Upper lobe of right lung (tissue), 1 donor: ENCODE data around the gene SRL. TPM values are rescaled to one million over a fixed set of nuclear protein-coding genes. Genes with fewer than 3 reads are reported as not detected.

Experiments
- ATAC-seq: fragments of 200-7000 bp; cut with Tn5 transposase; one replicate; pipeline ENCODE4 v1.9.1; 2020; ENCODE audit warnings: mild to moderate bottlenecking, moderate library complexity
- DNase-seq: peaks from one replicate; pipeline ENCODE4 v3.0.0-alpha.2; 2020
- H3K27ac ChIP-seq: fragments of 200-600 bp; one replicate; pipeline ENCODE4 v1.8.0; 2022
- H3K27me3 ChIP-seq: fragments of 200-600 bp; one replicate; pipeline ENCODE4 v1.8.0; 2022; ENCODE audit warnings: mild to moderate bottlenecking
- H3K36me3 ChIP-seq: fragments of 200-600 bp; one replicate; pipeline ENCODE4 v1.8.0; 2022
- H3K4me1 ChIP-seq: fragments of 200-600 bp; one replicate; pipeline ENCODE4 v1.8.0; 2022
- H3K4me3 ChIP-seq: fragments of 200-600 bp; one replicate; pipeline ENCODE4 v1.8.0; 2022; ENCODE audit warnings: mild to moderate bottlenecking
- H3K9me3 ChIP-seq: fragments of 200-600 bp; one replicate; pipeline ENCODE4 v1.8.0; 2022
- CTCF ChIP-seq: fragments of 200-600 bp; IDR thresholded peaks from one replicate; pipeline ENCODE4 v1.8.0; 2022; ENCODE audit warnings: antibody characterized with exemption
- intact Hi-C: fragments of 100-400 bp; cut with DNase I; formaldehyde crosslinking; loops from one replicate; pipeline ENCODE4 v1.11.0; 2022
- long read RNA-seq: library from polyadenylated mRNA; unstranded; transcript quantifications from one replicate; pipeline ENCODE4 v2.0.0, GENCODE V29; 2021
- total RNA-seq: library from RNA; stranded (reverse); fragmentation: NEBNext Ultra II Directional; extraction: Animal tissue kit (Norgen Biotek cat#: 25700); gene quantifications from one replicate; pipeline ENCODE4 v1.2.1, GENCODE V29; 2021
- donor health status: DM: no; HTN: yes; CAD: no; lungs with severe emphysema.

SRL gene
- 0.64 TPM for total RNA-seq
- long read RNA-seq, partial matches to known transcripts: 0 of 4 reads
- long read RNA-seq, other reads (novel, unspliced or antisense): 1 of 4 reads

DNA sequence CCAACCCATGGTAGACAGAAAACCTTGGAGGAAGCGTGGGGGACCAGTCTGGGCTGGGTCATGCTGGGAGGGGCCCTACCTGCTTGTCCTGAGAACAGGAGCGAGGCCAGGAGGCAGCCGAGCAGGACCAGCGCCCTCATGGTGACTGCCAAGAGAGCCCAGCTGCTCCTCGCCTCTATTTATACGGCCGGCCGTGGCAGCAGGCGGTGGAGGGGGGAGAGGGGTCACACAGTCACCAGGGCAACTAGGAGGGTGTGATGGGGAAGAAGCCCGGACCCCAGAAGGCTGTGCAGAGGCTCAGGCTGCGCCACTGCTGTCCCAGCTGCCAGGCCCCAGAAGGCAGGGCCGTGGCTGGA is at the start of gene SRL:
SRL (minus strand) TSS at position 153 of the 356 bp plus-strand sequence; CDS start at position 140, 13 bp downstream.
- no peaks in the 10 kb centered on the region for H3K36me3 ChIP-seq
- H3K9me3 ChIP-seq: no peaks in the 10 kb centered on the region
- no peak for TF ChIP-seq CTCF
- intact Hi-C loops: no loop called here
- no peak within 1 kb of the TSS for H3K27ac ChIP-seq
- H3K4me3 ChIP-seq: no peak within 1 kb of the TSS
- H3K27me3 ChIP-seq: no peaks in the 10 kb centered on the region
- H3K4me1 ChIP-seq: no peaks in the 10 kb centered on the region
- ATAC-seq (no peak), DNase-seq (no peak)

DNA sequence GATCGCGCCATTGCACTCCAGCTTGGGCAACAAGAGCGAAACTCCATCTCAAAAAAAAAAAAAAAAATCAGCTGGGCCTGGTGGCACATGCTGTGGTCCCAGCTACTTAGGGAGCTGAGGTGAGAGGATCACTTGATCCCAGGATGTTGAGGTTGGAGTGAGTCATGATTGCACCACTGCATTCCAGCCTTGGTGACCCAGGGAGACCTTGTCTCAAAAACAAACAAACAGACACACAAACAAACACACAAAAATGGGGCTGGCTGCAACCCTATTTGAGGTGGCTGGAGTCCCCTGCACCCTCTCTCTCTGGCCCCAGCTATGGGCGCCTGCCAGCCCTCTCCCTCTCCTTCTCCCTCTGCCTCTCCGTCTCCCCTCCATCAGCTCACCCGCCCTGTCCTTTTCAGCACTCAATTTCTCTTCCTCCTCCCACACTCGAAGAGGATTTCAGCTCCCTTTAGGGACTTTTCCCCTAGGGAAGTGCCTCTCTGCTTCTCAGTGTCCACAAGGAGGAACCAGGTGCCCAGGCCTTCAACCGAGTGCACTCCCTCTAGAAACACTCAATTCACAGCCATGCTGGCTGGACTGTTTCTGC is 48.5 kb upstream of the SRL start:
- Histone ChIP-seq H3K4me3 (no peak overlapping the region), H3K27ac (peak overlapping the region; percentile 79), H3K36me3 (no peaks in the 10 kb centered on the region), H3K4me1 (peaks cover 29% of the 10 kb centered on the region), H3K27me3 (no peaks in the 10 kb centered on the region), H3K9me3 (no peaks in the 10 kb centered on the region)
- peak; percentile 27 for TF ChIP-seq CTCF
- intact Hi-C loops: loop anchor here (5.0 kb wide), 1 partner anchor 37 kb away; no protein-coding TSS in a partner anchor
- ATAC-seq: peak; percentile 80
- peak; percentile 74 for DNase-seq

DNA sequence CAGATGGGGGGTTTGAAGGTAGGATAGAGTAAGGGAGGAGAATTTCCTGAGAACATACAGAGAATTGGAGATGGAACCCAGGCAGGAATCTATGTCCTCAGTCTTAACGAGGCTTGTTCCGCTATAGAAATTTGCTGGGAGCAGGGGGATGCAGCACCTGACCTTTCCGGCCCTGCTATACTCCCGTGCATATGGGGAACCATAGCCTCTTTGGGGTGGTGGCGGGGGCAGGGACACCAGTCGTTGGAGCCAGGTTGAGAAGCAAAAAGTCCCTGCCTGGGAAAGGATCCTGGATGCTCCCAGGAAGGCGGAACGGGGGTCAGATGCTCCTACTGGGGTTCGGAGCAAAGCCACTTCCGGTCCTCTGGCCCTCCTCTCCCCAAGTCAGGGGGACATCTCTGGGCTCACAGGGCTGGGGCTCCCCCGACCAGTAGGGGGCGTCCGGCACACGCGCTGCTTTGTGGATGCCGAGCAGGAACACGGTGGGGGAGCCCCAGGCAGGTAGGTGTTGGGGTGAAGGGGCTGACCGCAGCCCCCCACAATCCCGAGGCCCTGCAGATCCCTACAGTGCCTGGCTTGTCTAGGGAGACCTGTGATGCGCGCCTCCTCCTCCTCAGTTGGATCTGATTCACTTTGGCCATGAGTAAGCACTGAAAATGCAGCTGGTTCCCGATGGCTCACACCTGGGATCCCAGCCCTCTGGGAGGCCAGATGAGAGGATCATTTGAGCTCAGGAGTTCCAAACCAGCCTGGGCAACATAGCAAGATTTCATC is 46.5 kb upstream of the SRL start:
- ATAC-seq: peak; percentile 84
- intact Hi-C loops: no loop called here
- no peaks in the 10 kb centered on the region for H3K27me3 ChIP-seq

DNA sequence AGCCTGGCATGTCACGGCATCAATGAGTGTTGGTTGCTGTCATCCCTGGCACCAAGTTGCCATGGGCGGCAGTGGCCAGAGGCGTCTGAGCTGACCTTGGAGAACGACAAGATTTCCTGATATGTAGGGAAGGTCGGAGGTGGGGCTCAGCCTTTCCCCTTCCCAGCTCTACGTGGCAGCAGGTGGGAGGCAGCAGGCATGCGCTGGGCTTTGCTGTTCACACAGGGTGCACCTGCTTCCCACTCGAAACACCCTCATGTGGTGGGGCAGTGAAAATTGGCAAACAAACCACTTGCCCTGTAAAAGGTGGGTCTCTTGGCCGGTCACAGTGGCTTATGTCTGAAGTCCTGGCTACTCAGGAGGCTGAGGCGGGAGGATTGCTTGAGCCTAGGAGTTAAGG is 43.3 kb upstream of the SRL start:
- intact Hi-C loops: no loop called here

More for the DNA sequence above, 46.5 kb upstream of the SRL start:
- Histone ChIP-seq H3K4me1 (peaks cover 18% of the 10 kb centered on the region), H3K36me3 (no peaks in the 10 kb centered on the region), H3K9me3 (no peaks in the 10 kb centered on the region), H3K27ac (no peak overlapping the region), H3K4me3 (no peak overlapping the region)
- peak; percentile 96 for TF ChIP-seq CTCF
- DNase-seq: peak; percentile 90

DNA sequence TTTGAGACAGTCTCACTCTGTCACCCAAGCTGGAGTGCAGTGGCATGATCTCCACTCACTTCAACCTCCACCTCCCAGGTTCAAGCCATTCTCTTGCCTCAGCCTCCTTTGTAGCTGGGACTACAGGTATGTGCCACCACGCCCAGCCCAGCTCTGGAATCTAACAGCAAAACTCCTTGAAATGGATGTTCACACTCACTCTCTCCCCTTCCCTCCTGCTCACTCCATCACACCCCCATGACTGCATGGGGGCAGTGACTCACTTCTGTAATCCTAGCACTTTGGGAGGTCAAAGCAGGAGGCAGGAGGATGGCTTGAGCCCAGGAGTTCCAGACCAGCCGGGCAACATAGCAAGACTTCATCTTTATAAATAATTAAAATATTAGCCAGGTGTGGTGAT is 42.1 kb upstream of the SRL start:
- Histone ChIP-seq H3K36me3 (no peaks in the 10 kb centered on the region), H3K4me3 (no peak overlapping the region), H3K27ac (no peak overlapping the region), H3K4me1 (peaks cover 8% of the 10 kb centered on the region), H3K9me3 (no peaks in the 10 kb centered on the region), H3K27me3 (no peaks in the 10 kb centered on the region)
- no peak for DNase-seq
- intact Hi-C loops: no loop called here
- TF ChIP-seq CTCF: no peak
- peak; percentile 20 for ATAC-seq

More for the DNA sequence above, 43.3 kb upstream of the SRL start:
- Histone ChIP-seq H3K4me3 (no peak overlapping the region), H3K9me3 (no peaks in the 10 kb centered on the region), H3K27me3 (no peaks in the 10 kb centered on the region), H3K4me1 (peaks cover 8% of the 10 kb centered on the region), H3K36me3 (no peaks in the 10 kb centered on the region), H3K27ac (no peak overlapping the region)
- no peak for ATAC-seq
- DNase-seq: no peak
- no peak for TF ChIP-seq CTCF
